GM12872 (cell line): Measurements from ENCODE around the gene PC.

Experiments
- TF ChIP-seq, protein P1 (sequence below): IDR thresholded peaks from 3 replicates; pipeline ENCODE4 v1.5.1; 2011; ENCODE audit warnings: low read depth, mild to moderate bottlenecking, low read length, moderate library complexity; ENCODE audit not compliant: insufficient read depth

PC gene

DNA sequence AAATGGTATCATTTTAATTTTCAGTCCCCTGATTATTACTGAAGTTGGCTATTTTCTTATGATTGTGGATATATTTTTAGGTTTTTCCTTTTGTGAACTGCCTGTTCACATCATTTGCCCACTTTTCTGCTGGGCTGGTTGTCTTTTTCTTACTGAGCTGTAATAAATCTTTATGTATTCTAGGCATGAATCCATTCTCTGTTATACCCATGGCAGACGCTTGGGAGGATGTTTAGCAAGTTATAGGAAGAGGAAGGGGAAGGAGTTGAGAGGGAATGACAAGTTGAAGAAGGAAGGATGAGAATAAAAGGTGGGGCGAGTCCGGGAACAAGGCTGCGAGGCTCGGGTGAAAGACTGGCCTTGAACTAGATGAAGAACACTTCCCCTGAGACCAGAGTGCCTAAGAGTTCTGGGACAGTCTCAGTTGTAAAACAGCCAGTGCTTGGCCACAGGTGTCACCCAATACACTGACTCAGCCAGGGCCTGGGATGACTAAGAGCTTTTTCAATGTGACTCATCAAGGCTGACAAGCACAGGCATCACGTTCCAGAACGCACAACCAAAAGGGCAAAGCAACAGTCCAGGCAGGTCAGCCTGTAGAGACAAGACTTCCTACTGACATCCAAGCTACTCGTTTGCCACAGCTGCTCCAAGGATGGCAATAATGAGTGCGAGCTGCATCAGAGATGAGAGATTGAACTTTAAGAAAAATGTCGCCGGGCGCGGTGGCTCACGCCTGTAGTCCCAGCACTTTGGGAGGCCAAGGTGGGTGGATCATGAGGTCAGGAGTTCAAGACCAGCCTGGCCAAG, 66.1 kb downstream of the PC start:
- TF ChIP-seq, protein P1, sequence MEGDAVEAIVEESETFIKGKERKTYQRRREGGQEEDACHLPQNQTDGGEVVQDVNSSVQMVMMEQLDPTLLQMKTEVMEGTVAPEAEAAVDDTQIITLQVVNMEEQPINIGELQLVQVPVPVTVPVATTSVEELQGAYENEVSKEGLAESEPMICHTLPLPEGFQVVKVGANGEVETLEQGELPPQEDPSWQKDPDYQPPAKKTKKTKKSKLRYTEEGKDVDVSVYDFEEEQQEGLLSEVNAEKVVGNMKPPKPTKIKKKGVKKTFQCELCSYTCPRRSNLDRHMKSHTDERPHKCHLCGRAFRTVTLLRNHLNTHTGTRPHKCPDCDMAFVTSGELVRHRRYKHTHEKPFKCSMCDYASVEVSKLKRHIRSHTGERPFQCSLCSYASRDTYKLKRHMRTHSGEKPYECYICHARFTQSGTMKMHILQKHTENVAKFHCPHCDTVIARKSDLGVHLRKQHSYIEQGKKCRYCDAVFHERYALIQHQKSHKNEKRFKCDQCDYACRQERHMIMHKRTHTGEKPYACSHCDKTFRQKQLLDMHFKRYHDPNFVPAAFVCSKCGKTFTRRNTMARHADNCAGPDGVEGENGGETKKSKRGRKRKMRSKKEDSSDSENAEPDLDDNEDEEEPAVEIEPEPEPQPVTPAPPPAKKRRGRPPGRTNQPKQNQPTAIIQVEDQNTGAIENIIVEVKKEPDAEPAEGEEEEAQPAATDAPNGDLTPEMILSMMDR, result no peak

DNA sequence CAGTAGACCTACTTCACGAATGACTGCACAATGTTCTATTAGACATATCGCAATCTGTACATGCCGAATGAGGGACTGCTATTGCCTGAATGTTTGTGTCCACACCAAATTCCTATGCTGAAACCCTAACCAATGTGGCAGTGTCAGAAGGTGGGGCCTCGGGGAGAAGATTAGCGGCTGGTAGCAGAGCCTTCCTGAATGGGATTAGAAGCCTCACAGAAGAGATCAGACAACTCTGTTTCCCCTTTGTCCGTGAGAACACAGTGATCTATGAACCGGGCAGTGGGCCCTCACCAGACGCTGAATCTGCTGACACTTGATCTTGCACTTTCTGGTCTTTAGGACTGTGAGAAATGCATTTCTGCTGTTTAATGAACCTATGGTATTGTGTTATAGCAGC, 68.2 kb downstream of the PC start:
- TF ChIP-seq, protein P1, result no peak

DNA sequence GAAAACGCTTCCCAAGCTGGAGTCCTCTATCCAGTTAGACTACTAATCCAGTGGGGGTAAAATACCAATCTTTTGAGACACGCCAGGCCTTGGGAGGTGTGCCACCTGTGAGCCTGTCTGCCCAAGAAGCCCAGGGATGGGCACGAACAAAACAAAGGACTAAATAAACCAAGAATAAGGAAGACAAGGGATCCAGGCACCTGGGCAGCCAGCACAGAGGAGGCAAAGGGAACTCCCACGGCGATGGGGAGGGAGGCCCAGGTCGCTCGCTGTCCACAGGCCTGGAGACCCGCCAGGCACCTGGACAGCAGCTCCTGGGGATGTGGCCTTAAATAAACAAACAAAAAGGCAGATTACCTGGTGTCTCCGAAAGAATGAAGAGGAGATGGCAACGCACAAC, 69.9 kb downstream of the PC start:
- TF ChIP-seq, protein P1, result no peak

DNA sequence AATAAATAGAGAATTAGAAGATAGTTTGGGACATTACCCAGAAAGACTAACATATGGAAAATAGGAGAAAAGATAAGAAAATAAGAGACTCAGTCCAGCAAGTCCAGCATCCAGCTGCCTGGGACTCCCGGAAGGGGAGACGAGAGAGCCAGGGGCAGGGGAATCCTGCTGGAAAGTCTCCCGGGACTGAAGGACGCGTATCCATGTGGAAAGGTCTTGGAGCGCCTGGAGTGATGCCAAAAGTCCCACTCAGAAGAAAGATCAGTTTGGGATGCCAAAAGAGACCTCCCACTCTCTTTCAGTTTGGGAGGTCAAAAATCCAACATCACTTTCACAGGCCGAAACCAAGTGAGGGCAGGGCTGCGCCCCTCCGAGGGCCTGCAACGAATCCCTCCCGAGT, 70.7 kb downstream of the PC start:
- TF ChIP-seq, protein P1, result no peak

DNA sequence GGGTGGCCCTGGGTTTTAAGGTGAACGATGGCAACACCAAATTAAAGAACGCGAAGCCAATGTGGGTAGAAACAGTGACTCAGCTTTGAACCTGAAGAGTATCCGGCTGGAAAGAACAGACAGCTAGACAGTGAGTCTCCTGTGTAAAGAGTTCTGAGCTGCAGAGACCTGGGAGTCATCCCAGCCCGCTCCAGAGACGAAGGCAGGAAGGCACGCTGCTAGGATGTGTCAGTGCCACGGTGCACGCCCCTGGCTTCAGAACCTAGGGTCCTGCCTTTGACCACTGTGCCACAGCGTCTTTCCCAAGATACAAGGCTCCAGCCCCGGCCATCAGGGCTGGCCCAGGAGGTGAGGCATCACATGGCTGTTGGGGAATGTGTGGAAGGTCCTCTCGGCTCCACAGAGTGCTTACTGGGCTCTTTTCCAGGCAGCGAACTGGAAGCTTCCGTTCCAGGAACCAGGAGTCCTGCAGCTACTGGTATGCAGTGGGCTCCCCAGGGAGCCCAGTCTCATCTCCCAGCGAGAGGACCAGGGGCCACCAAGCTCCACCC, 71.4 kb downstream of the PC start:
- TF ChIP-seq, protein P1, result no peak

DNA sequence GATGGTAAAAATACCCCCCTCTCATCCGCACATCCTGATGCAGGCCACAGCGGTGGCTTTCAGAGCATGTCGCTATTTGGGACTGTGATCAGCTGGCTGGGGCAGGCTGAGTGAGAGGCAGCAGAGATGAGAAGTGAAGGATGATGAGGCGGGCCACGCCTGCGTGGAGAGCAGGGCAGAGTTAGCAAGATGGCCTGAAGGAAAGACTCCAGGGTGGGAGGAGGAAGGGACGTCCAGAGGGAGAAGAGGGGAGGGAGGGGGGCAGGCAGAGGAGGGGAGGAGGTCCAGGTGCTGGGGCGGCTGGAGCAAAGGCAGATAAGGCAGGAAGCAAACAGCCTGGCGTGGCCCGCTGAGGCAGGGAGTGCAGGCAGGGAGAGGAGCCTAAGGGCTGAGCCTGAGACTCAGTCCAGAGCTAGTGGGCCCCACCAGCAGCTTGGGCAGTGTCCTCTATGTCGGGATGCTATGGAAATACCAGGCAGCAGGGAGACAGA, 72.2 kb downstream of the PC start:
- TF ChIP-seq, protein P1, result no peak

DNA sequence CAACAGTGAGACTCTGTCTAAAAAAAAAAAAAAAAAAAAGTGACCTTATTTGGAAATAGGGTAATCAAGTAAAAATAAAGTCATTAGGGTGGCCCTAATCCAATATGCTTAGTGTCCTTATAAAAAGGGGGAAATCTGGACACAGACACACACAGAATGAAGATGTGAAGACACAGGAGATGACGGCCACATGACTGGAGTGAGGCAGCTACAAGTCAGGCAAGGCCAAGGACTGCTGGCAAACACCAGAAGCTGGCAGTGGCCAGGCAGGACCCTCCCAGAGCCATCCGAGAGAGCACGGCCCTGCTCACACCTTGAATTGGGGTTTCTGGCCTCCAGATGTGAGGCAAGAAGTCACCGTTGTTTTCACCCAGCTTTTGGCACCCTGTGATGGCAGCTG, 72.7 kb downstream of the PC start:
- TF ChIP-seq, protein P1, result no peak
